Ramos (cell line): ENCODE results near the gene KCNS3.
"Not testable (repeated sequence)": the region's sequence is repeated elsewhere in the genome, so short reads cannot be mapped to it uniquely, and the experiment has no call there.

Experiments
- in situ Hi-C: fragments of 300-500 bp; cut with MboI; formaldehyde crosslinking; loops from one replicate; pipeline ENCODE4 v1.14.3; 2022; ENCODE audit warnings: low sequenced_read_pairs; ENCODE audit not compliant: unreplicated experiment

KCNS3 gene

GRCh38 chr2:17935242-17935885, 56.9 kb downstream of the KCNS3 start:
- in situ Hi-C loops, result no loop called here

GRCh38 chr2:17936599-17936998, 58.1 kb downstream of the KCNS3 start:
- in situ Hi-C loops, result no loop called here

GRCh38 chr2:17940091-17940630, 61.7 kb downstream of the KCNS3 start:
- in situ Hi-C loops, result no loop called here

GRCh38 chr2:17943444-17943843, 65.0 kb downstream of the KCNS3 start:
- in situ Hi-C loops, result no loop called here

GRCh38 chr2:17947113-17947512, 68.6 kb downstream of the KCNS3 start:
- in situ Hi-C loops, result no loop called here

GRCh38 chr2:17950006-17950405, 71.5 kb downstream of the KCNS3 start:
- in situ Hi-C loops, result no loop called here

GRCh38 chr2:17951563-17951962, 73.1 kb downstream of the KCNS3 start:
- in situ Hi-C loops, result no loop called here

- in situ Hi-C loops, result no loop called here
Measured at GRCh38 chr2:17958466-17959092, 80.1 kb downstream of the KCNS3 start.

- in situ Hi-C loops, result no loop called here
Measured at GRCh38 chr2:17959356-17959755, 80.9 kb downstream of the KCNS3 start.

- in situ Hi-C loops, result no loop called here
Measured at GRCh38 chr2:17959833-17960232, 81.4 kb downstream of the KCNS3 start.

- in situ Hi-C loops, result no loop called here
Measured at GRCh38 chr2:17960925-17961324, 82.5 kb downstream of the KCNS3 start.

GRCh38 chr2:17961789-17962188, 83.3 kb downstream of the KCNS3 start:
- in situ Hi-C loops, result no loop called here

- in situ Hi-C loops, result no loop called here
Measured at GRCh38 chr2:17962876-17963275, 84.4 kb downstream of the KCNS3 start.

GRCh38 chr2:17963571-17963970, 85.1 kb downstream of the KCNS3 start:
- in situ Hi-C loops, result not testable (repeated sequence)

GRCh38 chr2:17965196-17965595, 86.7 kb downstream of the KCNS3 start:
- in situ Hi-C loops, result no loop called here

GRCh38 chr2:17966798-17967197, 88.3 kb downstream of the KCNS3 start:
- in situ Hi-C loops, result no loop called here

- in situ Hi-C loops, result no loop called here
Measured at GRCh38 chr2:17969661-17970060, 91.2 kb downstream of the KCNS3 start.

- in situ Hi-C loops, result no loop called here
Measured at GRCh38 chr2:17971531-17972125, 93.2 kb downstream of the KCNS3 start.

GRCh38 chr2:17972991-17973390, 94.5 kb downstream of the KCNS3 start:
- in situ Hi-C loops, result no loop called here

- in situ Hi-C loops, result no loop called here
Measured at GRCh38 chr2:17975401-17975800, 96.9 kb downstream of the KCNS3 start.
